HFFc6 (cell line): ENCODE results near the gene TJP2. TPM values are rescaled to one million over a fixed set of nuclear protein-coding genes. Genes with fewer than 3 reads are reported as not detected.

Experiments
- DNase-seq: peaks from one replicate; pipeline ENCODE4 v3.0.0-alpha.2; 2018
- H3K27ac Mint-ChIP-seq: 2 replicates; pipeline ENCODE4 v1.8.0; 2020; ENCODE audit warnings: mild to moderate bottlenecking, mixed read lengths
- H3K27me3 Mint-ChIP-seq: 2 replicates; pipeline ENCODE4 v1.8.0; 2021; ENCODE audit warnings: mild to moderate bottlenecking, moderate library complexity, mixed read lengths; ENCODE audit not compliant: insufficient read depth
- H3K36me3 Mint-ChIP-seq: 2 replicates; pipeline ENCODE4 v1.8.0; 2021; ENCODE audit warnings: low read depth, mixed read lengths
- H3K4me1 Mint-ChIP-seq: 2 replicates; pipeline ENCODE4 v1.8.0; 2020; ENCODE audit warnings: low read depth, mixed read lengths
- H3K4me3 Mint-ChIP-seq: 2 replicates; pipeline ENCODE4 v1.8.0; 2020; ENCODE audit warnings: mild to moderate bottlenecking, moderate library complexity, mixed read lengths
- H3K9me3 Mint-ChIP-seq: 2 replicates; pipeline ENCODE4 v1.8.0; 2020; ENCODE audit warnings: mild to moderate bottlenecking, mixed read lengths
- total RNA-seq, 6 experiments: library from RNA; stranded (reverse); fragmentation: NEBNext Ultra II Directional; extraction: Animal tissue kit (Norgen Biotek cat#: 25700); gene quantifications; 2 replicates in 1 of 6; 3 replicates in 5 of 6; pipeline ENCODE4 v1.2.3, GENCODE V29; 2021
- TF ChIP-seq, protein P1 (sequence below): fragments of 200-600 bp; sonication (generic); IDR thresholded peaks from 2 replicates; pipeline ENCODE4 v1.5.0; 2021; ENCODE audit warnings: antibody characterized with exemption, mild to moderate bottlenecking

TJP2 gene
- total RNA-seq, 6 experiments from 2014 or later, result 25.3 to 50.4 (median 45.4) TPM

GRCh38 chr9:69184266-69184665 is 10.2 kb downstream of the TJP2 start:
- TF ChIP-seq, protein P1, sequence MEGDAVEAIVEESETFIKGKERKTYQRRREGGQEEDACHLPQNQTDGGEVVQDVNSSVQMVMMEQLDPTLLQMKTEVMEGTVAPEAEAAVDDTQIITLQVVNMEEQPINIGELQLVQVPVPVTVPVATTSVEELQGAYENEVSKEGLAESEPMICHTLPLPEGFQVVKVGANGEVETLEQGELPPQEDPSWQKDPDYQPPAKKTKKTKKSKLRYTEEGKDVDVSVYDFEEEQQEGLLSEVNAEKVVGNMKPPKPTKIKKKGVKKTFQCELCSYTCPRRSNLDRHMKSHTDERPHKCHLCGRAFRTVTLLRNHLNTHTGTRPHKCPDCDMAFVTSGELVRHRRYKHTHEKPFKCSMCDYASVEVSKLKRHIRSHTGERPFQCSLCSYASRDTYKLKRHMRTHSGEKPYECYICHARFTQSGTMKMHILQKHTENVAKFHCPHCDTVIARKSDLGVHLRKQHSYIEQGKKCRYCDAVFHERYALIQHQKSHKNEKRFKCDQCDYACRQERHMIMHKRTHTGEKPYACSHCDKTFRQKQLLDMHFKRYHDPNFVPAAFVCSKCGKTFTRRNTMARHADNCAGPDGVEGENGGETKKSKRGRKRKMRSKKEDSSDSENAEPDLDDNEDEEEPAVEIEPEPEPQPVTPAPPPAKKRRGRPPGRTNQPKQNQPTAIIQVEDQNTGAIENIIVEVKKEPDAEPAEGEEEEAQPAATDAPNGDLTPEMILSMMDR, result no peak
- Mint-ChIP-seq H3K9me3 (no peaks in the 10 kb centered on the region), H3K27me3 (peaks cover 2% of the 10 kb centered on the region; the same call in 1 of the 2 replicates), H3K4me3 (no peak overlapping the region), H3K36me3 (peaks cover 13% of the 10 kb centered on the region), H3K4me1 (peaks cover 66% of the 10 kb centered on the region), H3K27ac (no peak overlapping the region)
- DNase-seq, result no peak

DNA sequence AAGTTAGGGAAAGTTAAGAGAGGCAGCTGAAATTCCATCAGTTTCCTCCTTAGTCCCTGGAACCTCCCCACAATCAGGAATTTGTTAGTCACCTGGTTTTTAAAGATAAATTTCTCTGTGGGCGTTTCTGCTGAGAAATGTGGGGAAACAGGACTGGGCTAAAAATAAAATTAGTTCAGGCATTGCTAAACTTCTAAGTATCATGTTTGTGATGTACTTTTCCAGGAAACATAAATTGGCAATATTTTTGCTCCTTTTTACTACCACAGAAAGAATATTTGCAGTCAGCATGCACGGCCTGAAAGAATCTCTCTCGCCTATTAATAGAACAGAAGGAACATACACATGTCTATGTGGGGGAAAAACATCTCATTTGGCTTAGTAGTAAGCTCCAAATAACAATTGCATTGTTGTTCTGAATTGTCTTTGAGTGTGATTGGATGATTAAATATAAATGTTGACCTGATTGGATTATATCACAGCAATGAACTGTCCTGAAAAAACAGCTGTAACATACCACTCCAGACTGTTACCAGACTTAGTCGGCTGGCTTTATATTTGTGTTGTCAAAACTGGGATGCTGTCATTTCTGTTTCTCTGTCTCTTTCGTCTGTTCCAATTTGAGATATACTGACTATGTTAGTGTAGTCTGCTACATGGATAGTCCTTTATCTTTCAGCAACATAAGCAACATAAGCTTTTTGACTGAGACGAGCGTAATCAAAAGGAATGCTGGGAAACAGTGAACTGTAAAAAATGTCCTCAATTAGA is 12.9 kb downstream of the TJP2 start:
- Mint-ChIP-seq H3K36me3 (peaks cover 8% of the 10 kb centered on the region), H3K4me3 (peak overlapping the region; percentile 46), H3K4me1 (peaks cover 52% of the 10 kb centered on the region), H3K9me3 (no peaks in the 10 kb centered on the region), H3K27me3 (no peaks in the 10 kb centered on the region), H3K27ac (peak overlapping the region; percentile 69)
- TF ChIP-seq, protein P1, result no peak
- peak; percentile 39 for DNase-seq

DNA sequence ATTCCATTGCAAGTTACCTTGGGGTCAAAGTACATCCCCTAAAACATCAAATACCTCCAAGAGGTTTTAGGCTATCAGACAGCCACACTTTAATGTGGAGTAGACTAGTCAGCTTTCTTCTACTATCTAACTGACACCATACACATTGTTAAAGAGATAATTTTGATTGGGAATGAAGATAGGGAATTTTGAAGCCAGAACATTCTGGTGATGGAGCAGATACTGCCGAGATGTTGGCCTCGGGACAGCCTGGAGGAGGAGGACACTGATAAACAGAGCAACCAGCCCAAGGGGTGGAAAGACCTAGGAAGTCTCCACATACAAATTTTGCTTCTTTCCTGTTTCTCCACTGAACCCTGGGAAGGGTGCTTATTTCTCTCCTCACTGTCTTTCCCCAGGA is 14.9 kb downstream of the TJP2 start:
- peaks cover 51% of the 10 kb centered on the region for H3K4me1 Mint-ChIP-seq
- H3K36me3 Mint-ChIP-seq, result peaks cover 4% of the 10 kb centered on the region; the same call in 1 of the 2 replicates
- no peaks in the 10 kb centered on the region for H3K27me3 Mint-ChIP-seq
- no peak for DNase-seq
- H3K27ac Mint-ChIP-seq, result no peak overlapping the region; the same call in 1 of the 2 replicates
- no peak overlapping the region for H3K4me3 Mint-ChIP-seq
- no peaks in the 10 kb centered on the region for H3K9me3 Mint-ChIP-seq
- TF ChIP-seq, protein P1, result no peak

- TF ChIP-seq, protein P1, result no peak
- H3K36me3 Mint-ChIP-seq, result no peaks in the 10 kb centered on the region; the same call in 1 of the 2 replicates
- H3K27me3 Mint-ChIP-seq, result no peaks in the 10 kb centered on the region
- H3K4me1 Mint-ChIP-seq, result peaks cover 45% of the 10 kb centered on the region
- H3K4me3 Mint-ChIP-seq, result no peak overlapping the region
- no peak for DNase-seq
- H3K9me3 Mint-ChIP-seq, result no peaks in the 10 kb centered on the region
- peak overlapping the region; percentile 36; the same call in 1 of the 2 replicates for H3K27ac Mint-ChIP-seq
Observed at GRCh38 chr9:69190086-69190862, 16.2 kb downstream of the TJP2 start.

- no peaks in the 10 kb centered on the region for H3K27me3 Mint-ChIP-seq
- no peaks in the 10 kb centered on the region; the same call in 1 of the 2 replicates for H3K36me3 Mint-ChIP-seq
- TF ChIP-seq, protein P1, result no peak
- no peak overlapping the region for H3K4me3 Mint-ChIP-seq
- no peaks in the 10 kb centered on the region for H3K9me3 Mint-ChIP-seq
- peak overlapping the region; percentile 36; the same call in 1 of the 2 replicates for H3K27ac Mint-ChIP-seq
- DNase-seq, result no peak
- H3K4me1 Mint-ChIP-seq, result peaks cover 49% of the 10 kb centered on the region
Observed at GRCh38 chr9:69190863-69191181, 16.7 kb downstream of the TJP2 start.
